GM12872 (cell line): ENCODE measurements around the gene MRPL18.

Source experiments
- TF ChIP-seq, protein P1 (sequence below): IDR thresholded peaks from 3 replicates; pipeline ENCODE4 v1.5.1; 2011; ENCODE audit warnings: low read depth, mild to moderate bottlenecking, low read length, moderate library complexity; ENCODE audit not compliant: insufficient read depth

Gene MRPL18

DNA sequence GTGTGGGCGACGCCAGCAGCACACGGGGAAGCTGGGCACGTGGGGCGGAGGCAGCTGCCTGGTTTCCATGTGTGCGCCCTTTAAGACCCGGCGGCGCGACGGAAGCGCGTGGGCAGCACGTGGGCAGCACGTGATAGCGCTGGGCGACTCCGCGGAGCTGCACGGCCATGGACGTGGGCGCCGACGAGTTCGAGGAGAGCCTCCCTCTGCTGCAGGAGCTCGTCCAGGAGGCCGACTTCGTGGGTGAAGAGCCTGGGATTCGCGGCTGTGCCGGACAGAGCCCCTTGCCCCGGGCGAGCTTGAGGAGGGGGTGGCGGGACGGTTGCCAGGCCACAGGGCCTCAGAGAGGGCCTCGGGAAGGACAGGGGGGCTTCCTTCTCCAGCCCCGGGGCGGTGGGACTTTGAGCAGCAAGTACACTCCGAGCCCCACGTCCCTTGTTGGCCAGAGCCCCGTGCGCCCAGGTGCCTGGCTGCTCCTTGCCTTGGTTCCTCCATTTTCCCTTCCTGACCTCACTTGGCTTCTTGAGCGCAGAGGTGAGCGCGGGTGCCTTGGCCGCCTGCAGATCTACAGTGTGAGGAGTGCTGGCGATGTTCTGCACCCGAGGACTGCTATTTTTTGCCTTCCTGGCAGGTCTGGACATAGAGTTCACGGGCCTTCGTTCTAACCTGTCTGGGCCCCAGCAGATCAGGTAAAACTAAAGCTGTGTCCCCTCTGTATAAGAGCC lies 10.0 kb downstream of the MRPL18 start, which contains the start of gene PNLDC1:
PNLDC1 (plus strand) TSS at position 136 of the 725 bp plus-strand sequence; CDS start at position 168, 32 bp downstream.
- TF ChIP-seq, protein P1, sequence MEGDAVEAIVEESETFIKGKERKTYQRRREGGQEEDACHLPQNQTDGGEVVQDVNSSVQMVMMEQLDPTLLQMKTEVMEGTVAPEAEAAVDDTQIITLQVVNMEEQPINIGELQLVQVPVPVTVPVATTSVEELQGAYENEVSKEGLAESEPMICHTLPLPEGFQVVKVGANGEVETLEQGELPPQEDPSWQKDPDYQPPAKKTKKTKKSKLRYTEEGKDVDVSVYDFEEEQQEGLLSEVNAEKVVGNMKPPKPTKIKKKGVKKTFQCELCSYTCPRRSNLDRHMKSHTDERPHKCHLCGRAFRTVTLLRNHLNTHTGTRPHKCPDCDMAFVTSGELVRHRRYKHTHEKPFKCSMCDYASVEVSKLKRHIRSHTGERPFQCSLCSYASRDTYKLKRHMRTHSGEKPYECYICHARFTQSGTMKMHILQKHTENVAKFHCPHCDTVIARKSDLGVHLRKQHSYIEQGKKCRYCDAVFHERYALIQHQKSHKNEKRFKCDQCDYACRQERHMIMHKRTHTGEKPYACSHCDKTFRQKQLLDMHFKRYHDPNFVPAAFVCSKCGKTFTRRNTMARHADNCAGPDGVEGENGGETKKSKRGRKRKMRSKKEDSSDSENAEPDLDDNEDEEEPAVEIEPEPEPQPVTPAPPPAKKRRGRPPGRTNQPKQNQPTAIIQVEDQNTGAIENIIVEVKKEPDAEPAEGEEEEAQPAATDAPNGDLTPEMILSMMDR: no peak

DNA sequence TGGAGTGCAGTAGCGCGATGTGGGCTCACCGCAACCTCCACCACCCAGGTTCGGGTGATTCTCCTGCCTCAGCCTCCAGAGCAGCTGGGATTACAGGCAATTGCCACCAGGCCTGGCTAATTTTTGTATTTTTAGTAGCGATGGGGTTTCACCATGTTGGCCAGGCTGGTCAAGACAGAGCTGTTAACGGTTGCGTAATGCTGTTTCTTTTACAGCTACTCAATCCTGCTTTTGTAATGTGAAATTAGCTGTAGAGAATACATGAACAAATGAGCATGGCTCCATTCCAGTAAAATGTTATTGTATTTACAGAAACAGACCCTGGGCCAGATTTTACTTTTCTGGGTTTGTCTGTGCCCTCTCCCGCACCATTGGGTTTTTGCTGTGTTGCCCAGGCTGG lies 11.7 kb downstream of the MRPL18 start:
- TF ChIP-seq, protein P1: no peak

DNA sequence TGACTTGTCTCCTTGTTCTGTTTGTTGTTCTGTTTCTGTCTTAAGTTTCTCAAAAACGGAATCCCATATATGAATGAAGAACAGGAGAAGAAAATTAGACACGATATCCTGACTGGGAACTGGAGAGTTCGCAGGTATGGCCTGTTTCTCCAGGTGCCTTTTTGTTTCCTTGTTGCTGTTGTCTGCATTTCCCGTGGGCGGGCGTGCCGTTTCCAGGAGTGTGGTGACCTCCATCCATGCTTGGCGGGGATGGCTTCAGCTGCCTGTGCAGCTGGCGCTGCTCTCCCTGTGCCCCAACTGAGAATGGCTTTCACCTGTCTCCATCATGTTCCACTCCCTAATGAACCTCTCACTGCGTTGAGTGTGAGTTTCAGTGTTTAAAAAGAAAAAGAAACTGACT lies 14.2 kb downstream of the MRPL18 start:
- TF ChIP-seq, protein P1: no peak

DNA sequence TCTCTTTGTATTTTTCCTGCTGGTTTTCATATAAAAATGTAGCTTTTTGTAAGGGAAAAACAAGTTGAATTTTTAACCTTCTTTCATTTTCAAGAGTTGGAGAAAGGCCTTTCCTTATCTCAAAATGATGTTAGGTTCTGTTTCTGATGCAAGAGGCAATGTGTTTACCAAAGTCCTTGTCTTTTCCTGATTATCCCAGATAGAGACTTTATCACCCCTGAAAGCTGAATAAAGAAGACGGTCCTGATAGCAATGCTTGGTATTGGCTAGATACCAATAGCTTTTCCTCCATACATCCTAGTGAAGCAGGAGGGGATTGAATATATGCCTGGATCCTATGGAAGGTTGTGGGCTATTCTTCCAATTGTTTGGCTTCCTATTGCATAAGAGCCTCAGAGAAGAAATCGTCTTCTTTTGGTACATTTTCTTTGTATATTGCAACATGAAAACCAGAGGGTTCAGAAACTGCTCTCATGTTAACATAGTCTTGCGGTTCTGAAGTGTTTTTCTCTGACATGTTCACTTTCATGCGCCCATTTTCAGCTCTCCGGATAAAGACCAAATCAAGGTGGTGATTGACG lies 15.3 kb downstream of the MRPL18 start:
- TF ChIP-seq, protein P1: no peak

DNA sequence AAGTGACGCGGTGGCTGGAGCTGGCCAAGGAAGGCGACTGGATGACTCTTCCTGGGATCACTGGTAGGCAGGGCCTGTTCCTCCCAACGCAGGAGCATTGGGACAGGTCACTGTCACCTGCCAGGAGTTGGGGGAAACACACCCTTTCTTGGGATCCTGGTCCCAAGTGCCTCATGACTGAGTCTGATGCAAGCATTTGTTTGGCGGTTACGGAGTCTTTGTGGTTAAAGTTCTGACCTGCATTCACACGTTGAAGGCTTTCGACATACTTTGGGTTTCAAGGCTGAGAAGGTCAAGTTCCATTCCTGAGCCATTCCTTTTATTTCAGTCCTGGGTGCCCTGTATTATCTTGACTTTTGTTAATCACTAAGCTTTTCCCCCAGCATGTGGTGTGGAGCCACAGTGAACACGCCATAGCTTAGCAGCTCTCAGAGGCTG lies 15.8 kb downstream of the MRPL18 start:
- TF ChIP-seq, protein P1: no peak

DNA sequence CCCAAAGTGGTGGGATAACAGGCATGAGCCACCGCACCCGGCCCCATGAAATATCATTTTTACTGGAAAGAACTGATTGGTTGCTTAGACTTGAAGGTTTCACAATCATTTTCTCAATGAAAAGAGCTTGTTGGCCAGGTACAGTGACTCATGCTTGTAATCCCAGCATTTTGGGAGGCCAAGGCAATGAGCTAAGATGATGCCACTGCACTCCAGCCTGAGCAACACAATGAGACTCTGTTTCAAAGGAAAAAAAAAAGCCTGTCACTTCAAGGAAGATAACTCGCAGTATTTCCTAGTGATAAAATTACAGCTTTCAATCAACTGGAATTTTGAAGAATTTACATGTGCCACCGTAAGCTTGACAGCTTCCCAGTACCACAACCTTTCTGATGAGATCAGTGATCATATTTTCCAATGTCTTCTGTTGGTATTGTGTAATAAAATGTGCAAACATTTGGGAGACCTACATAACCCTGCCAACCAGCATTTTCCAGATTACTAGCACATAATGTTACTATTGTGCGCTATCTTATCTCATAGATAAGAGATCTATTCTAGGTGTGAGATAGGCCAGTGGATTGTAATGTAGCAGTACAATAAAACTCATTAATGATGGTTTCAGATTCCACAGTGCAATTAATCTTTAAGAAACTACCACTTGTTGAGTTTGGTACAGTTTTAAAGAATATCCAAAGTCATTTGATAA lies 17.0 kb downstream of the MRPL18 start:
- TF ChIP-seq, protein P1: no peak

DNA sequence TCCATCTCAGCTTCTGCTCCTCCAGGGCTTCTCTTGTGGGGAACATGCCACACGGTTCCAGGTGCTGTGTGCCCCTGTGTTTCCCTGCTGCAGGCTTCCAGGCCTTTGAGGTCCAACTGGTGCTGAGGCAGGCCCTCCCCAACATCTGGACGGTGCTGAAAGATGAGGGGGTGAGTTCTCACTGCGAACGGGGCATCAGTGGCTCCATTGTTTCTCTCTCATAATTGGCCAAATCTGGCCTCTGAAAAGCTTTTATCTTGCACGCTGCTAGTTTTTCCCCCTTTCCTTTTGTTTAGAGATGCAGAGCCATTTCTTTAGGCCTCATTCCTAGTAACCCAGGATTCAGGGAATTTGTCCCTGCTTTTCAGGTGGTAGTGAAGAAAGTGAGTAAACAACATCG lies 18.4 kb downstream of the MRPL18 start:
- TF ChIP-seq, protein P1: no peak
